Endothelial cell of umbilical vein (primary cell): ENCODE measurements around the gene LEMD3. TPM values are rescaled to one million over a fixed set of nuclear protein-coding genes. Genes with fewer than 3 reads are reported as not detected.

ENCODE experiments used
- BruUV-seq: library from RNA; stranded (reverse); fragments of 400-500 nt; replicated peaks from 2 replicates; lab custom pipeline; 2021; lab: Mats Ljungman, UMichigan
- CTCF ChIA-PET: fragments of 300-600, 350-600 bp; sonication (Branson Sonifier 250); formaldehyde crosslinking; loops from one replicate; lab custom pipeline; 2021; ENCODE audit warnings: antibody characterized with exemption, inconsistent platforms; lab: Charles Lee
- POLR2A ChIA-PET: fragments of 300-600, 350-600 bp; sonication (Branson Sonifier 250); formaldehyde crosslinking; loops from one replicate; lab custom pipeline; 2021; ENCODE audit warnings: antibody characterized with exemption, inconsistent platforms; lab: Charles Lee
- DNase-seq: peaks from one replicate; pipeline ENCODE4 v3.0.0-alpha.2; 2011; ENCODE audit warnings: low read depth, low spot score
- FAIRE-seq: peaks from 2 replicates; lab custom pipeline; 2011; peaks lifted over from hg19 to GRCh38; lab: Jason Lieb, UNC
- H2AFZ ChIP-seq: 2 replicates; pipeline ENCODE4 v1.6.0; 2012; ENCODE audit warnings: low read depth, low read length, control low read depth, inconsistent platforms
- H3K27ac ChIP-seq: 2 replicates; pipeline ENCODE4 v1.5.1; 2011; ENCODE audit warnings: low read depth, mild to moderate bottlenecking, control low read depth, low read length, moderate library complexity; ENCODE audit not compliant: insufficient read depth
- H3K27me3 ChIP-seq, 2 experiments: 2 replicates each; pipeline versions ENCODE4 v1.6.0 to v1.6.1; 2011; ENCODE audit warnings: low read length in 2 of 2, mixed read lengths in 1 of 2; ENCODE audit not compliant: control insufficient read depth in 2 of 2, insufficient read depth in 2 of 2
- H3K36me3 ChIP-seq, 2 experiments: 2 replicates in 1 of 2; 3 replicates in 1 of 2; pipeline ENCODE4 v1.5.1; 2011; ENCODE audit warnings: low read length in 2 of 2, mild to moderate bottlenecking in 1 of 2, moderate library complexity in 1 of 2; ENCODE audit not compliant: control insufficient read depth in 2 of 2, insufficient read depth in 2 of 2; ENCODE audit errors: extremely low read depth in 1 of 2
- H3K4me1 ChIP-seq: 3 replicates; pipeline ENCODE4 v1.5.1; 2011; ENCODE audit warnings: mild to moderate bottlenecking, low read length; ENCODE audit not compliant: control insufficient read depth, insufficient read depth; ENCODE audit errors: extremely low read depth
- H3K4me2 ChIP-seq: 2 replicates; pipeline ENCODE4 v1.6.1; 2011; ENCODE audit warnings: low read length, control low read depth, mixed read lengths; ENCODE audit not compliant: insufficient read depth
- H3K4me3 ChIP-seq, 3 experiments: fragments of 200-600 bp in 1 of 3; sonication (generic), shearing (Covaris generic) in 1 of 3; replicated peaks in 1 of 3; 2 replicates each; pipeline ENCODE4 v1.5.1; 2011 to 2016; ENCODE audit warnings: control low read depth in 3 of 3, low read length in 3 of 3, mild to moderate bottlenecking in 2 of 3, inconsistent platforms in 1 of 3, low read depth in 1 of 3, moderate library complexity in 1 of 3; ENCODE audit not compliant: insufficient read depth in 1 of 3
- H3K79me2 ChIP-seq: 2 replicates; pipeline ENCODE4 v1.6.0; 2012; ENCODE audit warnings: low read length, inconsistent platforms; ENCODE audit not compliant: control insufficient read depth, insufficient read depth
- H3K9ac ChIP-seq: replicated peaks from 2 replicates; pipeline ENCODE3; 2011; ENCODE audit warnings: low read length, control low read depth; ENCODE audit not compliant: insufficient read depth; ENCODE audit errors: extremely low read depth
- H3K9me1 ChIP-seq: replicated peaks from 3 replicates; pipeline ENCODE4 v1.6.0; 2011; ENCODE audit warnings: mild to moderate bottlenecking, low read length; ENCODE audit not compliant: control insufficient read depth, insufficient read depth; ENCODE audit errors: extremely low read depth
- H3K9me3 ChIP-seq: replicated peaks from 2 replicates; pipeline ENCODE4 v1.5.1; 2012; ENCODE audit warnings: low read length, inconsistent platforms; ENCODE audit not compliant: control insufficient read depth, insufficient read depth
- H4K20me1 ChIP-seq: replicated peaks from 2 replicates; pipeline ENCODE3; 2011; ENCODE audit warnings: mild to moderate bottlenecking, low read length; ENCODE audit not compliant: control insufficient read depth, insufficient read depth; ENCODE audit errors: extremely low read depth
- EZH2 ChIP-seq: IDR thresholded peaks from 2 replicates; pipeline ENCODE4 v1.6.1; 2012; ENCODE audit warnings: borderline replicate concordance, low read depth, mild to moderate bottlenecking, moderate library complexity, low read length, inconsistent platforms; ENCODE audit not compliant: severe bottlenecking
- FOS ChIP-seq: IDR thresholded peaks from 2 replicates; pipeline ENCODE4 v1.6.1; 2011; ENCODE audit warnings: mild to moderate bottlenecking, low read length, moderate library complexity, borderline replicate concordance; ENCODE audit not compliant: insufficient read depth
- MYC ChIP-seq: IDR thresholded peaks from one replicate; pipeline ENCODE4 v1.6.1; 2011; ENCODE audit warnings: mild to moderate bottlenecking, low read depth, low read length
- POLR2A ChIP-seq: IDR thresholded peaks from 2 replicates; pipeline ENCODE4 v1.6.1; 2012; ENCODE audit warnings: low read depth, mild to moderate bottlenecking, control low read depth, low read length
- POLR2AphosphoS5 ChIP-seq: IDR thresholded peaks from 2 replicates; pipeline ENCODE4 v1.6.1; 2012; ENCODE audit warnings: low read depth, mild to moderate bottlenecking, control low read depth, low read length, moderate library complexity; ENCODE audit not compliant: insufficient read depth
- dilution Hi-C: fragments of 300-500 bp; cut with MboI; formaldehyde crosslinking; loops from one replicate; pipeline ENCODE4 v1.15.0; 2019; ENCODE audit warnings: low sequenced_read_pairs; ENCODE audit not compliant: extremely low pct_ligation_motif_present
- intact Hi-C: fragments of 100-400 bp; cut with micrococcal nuclease; formaldehyde crosslinking; loops from one replicate; pipeline ENCODE4 v1.10.0; 2022
- polyA plus RNA-seq, 4 experiments: library from polyadenylated mRNA; depleted of rRNA in 3 of 4; stranded (reverse) in 3 of 4; unstranded in 1 of 4; fragments of >200 nt; gene quantifications; 2 replicates each; pipeline versions ENCODE4 v1.2.1 to v1.2.3, GENCODE V29; 2011 to 2012; ENCODE audit warnings: missing spikeins in 1 of 4
- total RNA-seq: library from RNA; stranded (reverse); gene quantifications from 2 replicates; pipeline ENCODE4 v1.2.3, GENCODE V29; 2021
- TF ChIP-seq, protein P1 (sequence below), 2 donors: IDR thresholded peaks; 1 replicate in 1 of 2; 2 replicates in 1 of 2; pipeline ENCODE4 v1.5.1; 2011; ENCODE audit warnings: low read length in 2 of 2, mild to moderate bottlenecking in 2 of 2, moderate library complexity in 2 of 2, control low read depth in 1 of 2, inconsistent platforms in 1 of 2, low read depth in 1 of 2; ENCODE audit not compliant: insufficient read depth in 1 of 2; ENCODE audit errors: extremely low read depth in 1 of 2
- TF ChIP-seq, protein P2 (sequence below): IDR thresholded peaks from 2 replicates; pipeline ENCODE4 v1.6.1; 2011; ENCODE audit not compliant: insufficient read depth, insufficient read length

The LEMD3 gene
- total and polyA plus RNA-seq, 2 donors (not counting 3 experiments of a cell fraction or from before 2014, with no cell fraction given): 7.4 to 24.2 TPM

DNA sequence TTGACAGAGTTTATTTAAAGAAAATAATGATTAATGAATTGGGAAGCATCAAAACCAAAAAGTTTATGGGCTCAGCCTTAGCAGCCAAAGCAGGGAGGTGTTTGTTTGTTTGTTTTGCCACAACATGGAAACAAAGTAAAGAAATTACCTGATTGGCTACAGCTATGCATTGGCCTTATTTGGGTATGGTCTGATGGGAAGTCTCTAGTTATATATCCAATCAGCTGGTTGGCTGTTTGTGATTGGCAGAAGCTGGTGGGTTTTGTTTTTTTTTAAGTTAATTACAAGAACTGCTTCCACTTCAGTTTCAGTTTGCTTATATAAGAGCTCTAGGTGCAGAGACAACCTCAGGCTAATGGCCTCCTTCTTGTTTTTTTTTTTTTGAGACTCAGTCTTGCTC is 4.6 kb upstream of the LEMD3 start:
- no peak overlapping the region for H3K4me2 ChIP-seq
- no peak overlapping the region for H2AFZ ChIP-seq
- no TSS peak for BruUV-seq
- H3K4me3 ChIP-seq: no peak overlapping the region
- H3K4me1 ChIP-seq: peaks cover 7% of the 10 kb centered on the region
- H3K27ac ChIP-seq: no peak overlapping the region
- POLR2A ChIA-PET: no interaction called here
- intact Hi-C loops (no loop called here), dilution Hi-C loops (no loop called here)
- H3K36me3 ChIP-seq: no peaks in the 10 kb centered on the region
- TF ChIP-seq MYC (no peak), POLR2AphosphoS5 (no peak), FOS (no peak), POLR2A (no peak), EZH2 (no peak)
- TF ChIP-seq, protein P1, sequence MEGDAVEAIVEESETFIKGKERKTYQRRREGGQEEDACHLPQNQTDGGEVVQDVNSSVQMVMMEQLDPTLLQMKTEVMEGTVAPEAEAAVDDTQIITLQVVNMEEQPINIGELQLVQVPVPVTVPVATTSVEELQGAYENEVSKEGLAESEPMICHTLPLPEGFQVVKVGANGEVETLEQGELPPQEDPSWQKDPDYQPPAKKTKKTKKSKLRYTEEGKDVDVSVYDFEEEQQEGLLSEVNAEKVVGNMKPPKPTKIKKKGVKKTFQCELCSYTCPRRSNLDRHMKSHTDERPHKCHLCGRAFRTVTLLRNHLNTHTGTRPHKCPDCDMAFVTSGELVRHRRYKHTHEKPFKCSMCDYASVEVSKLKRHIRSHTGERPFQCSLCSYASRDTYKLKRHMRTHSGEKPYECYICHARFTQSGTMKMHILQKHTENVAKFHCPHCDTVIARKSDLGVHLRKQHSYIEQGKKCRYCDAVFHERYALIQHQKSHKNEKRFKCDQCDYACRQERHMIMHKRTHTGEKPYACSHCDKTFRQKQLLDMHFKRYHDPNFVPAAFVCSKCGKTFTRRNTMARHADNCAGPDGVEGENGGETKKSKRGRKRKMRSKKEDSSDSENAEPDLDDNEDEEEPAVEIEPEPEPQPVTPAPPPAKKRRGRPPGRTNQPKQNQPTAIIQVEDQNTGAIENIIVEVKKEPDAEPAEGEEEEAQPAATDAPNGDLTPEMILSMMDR (IDR thresholded peaks at IDR 0.05; ENCODE audit: extremely low read depth in 1 of 2, insufficient read depth in 1 of 2, low read depth in 1 of 2, low read length in 2 of 2): no peak
- TF ChIP-seq, protein P2, sequence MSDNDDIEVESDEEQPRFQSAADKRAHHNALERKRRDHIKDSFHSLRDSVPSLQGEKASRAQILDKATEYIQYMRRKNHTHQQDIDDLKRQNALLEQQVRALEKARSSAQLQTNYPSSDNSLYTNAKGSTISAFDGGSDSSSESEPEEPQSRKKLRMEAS: no peak
- no peaks in the 10 kb centered on the region for H3K9me3 ChIP-seq
- H4K20me1 ChIP-seq: no peaks in the 10 kb centered on the region
- peaks cover 7% of the 10 kb centered on the region for H3K79me2 ChIP-seq
- peaks cover 0 to 2% of the 10 kb centered on the region in 2 experiments for H3K27me3 ChIP-seq
- H3K9me1 ChIP-seq: no peaks in the 10 kb centered on the region
- CTCF ChIA-PET: interaction anchor here (0.6 to 0.8 kb wide), 2 partner anchors 27 to 68 kb away, joined by 3 to 4 read pairs; no protein-coding TSS in a partner anchor
- H3K9ac ChIP-seq: no peak overlapping the region
- FAIRE-seq (no peak), DNase-seq (no peak)
